SU-DHL-6 (cell line): ENCODE measurements around the gene SOX5.

Experiments used
- H2AFZ ChIP-seq: fragments of 200-600 bp; sonication (generic); 2 replicates; pipeline ENCODE4 v1.6.1; 2014; ENCODE audit warnings: low read depth, mild to moderate bottlenecking, moderate library complexity, mixed read lengths, antibody characterized with exemption, low read length; ENCODE audit not compliant: severe bottlenecking
- H3F3A ChIP-seq: fragments of 200-600 bp; shearing (Covaris generic); 2 replicates; pipeline ENCODE4 v1.6.0; 2016; ENCODE audit warnings: antibody characterized with exemption, mild to moderate bottlenecking; ENCODE audit not compliant: insufficient read depth
- H3K27ac ChIP-seq: fragments of 200-600 bp; sonication (generic); 2 replicates; pipeline ENCODE4 v1.5.1; 2016; ENCODE audit warnings: low read depth, mild to moderate bottlenecking, low read length, moderate library complexity, mixed read lengths
- H3K27me3 ChIP-seq: fragments of 200-600 bp; sonication (generic), shearing (Covaris generic); 2 replicates; pipeline ENCODE4 v1.6.0; 2014; ENCODE audit warnings: mild to moderate bottlenecking, low read length
- H3K36me3 ChIP-seq: fragments of 200-600 bp; sonication (generic); 2 replicates; pipeline ENCODE4 v1.6.1; 2014; ENCODE audit warnings: mild to moderate bottlenecking, low read length, mixed read lengths
- H3K4me2 ChIP-seq: fragments of 300-600, 200-600 bp; shearing (Covaris generic), sonication (generic); 2 replicates; pipeline ENCODE4 v1.6.0; 2014; ENCODE audit warnings: low read length, low read depth, mild to moderate bottlenecking; ENCODE audit not compliant: poor library complexity, severe bottlenecking
- H3K4me3 ChIP-seq: fragments of 200-600 bp; sonication (generic); 2 replicates; pipeline ENCODE4 v1.5.1; 2014; ENCODE audit warnings: antibody characterized with exemption, low read length, mild to moderate bottlenecking, mixed read lengths; ENCODE audit not compliant: insufficient read depth, poor library complexity, severe bottlenecking
- H3K79me2 ChIP-seq: fragments of 200-600 bp; sonication (generic); 2 replicates; pipeline ENCODE4 v1.6.1; 2014; ENCODE audit warnings: mild to moderate bottlenecking, low read length, moderate library complexity; ENCODE audit not compliant: insufficient read depth
- H3K9ac ChIP-seq: fragments of 200-600 bp; sonication (generic); 2 replicates; pipeline ENCODE4 v1.7.0; 2014; ENCODE audit warnings: mild to moderate bottlenecking, low read length
- H3K9me2 ChIP-seq: fragments of 200-600 bp; sonication (generic); replicated peaks from 2 replicates; pipeline ENCODE4 v1.6.1; 2014; ENCODE audit warnings: low read length; ENCODE audit not compliant: insufficient read depth
- H3K9me3 ChIP-seq: fragments of 200-600 bp; sonication (generic); 2 replicates; pipeline ENCODE4 v1.6.1; 2014; ENCODE audit warnings: low read length, mixed read lengths; ENCODE audit not compliant: insufficient read depth
- H4K20me1 ChIP-seq: fragments of 200-600 bp; sonication (generic); 2 replicates; pipeline ENCODE4 v1.6.1; 2014; ENCODE audit warnings: low read depth, mild to moderate bottlenecking, antibody characterized with exemption, low read length, moderate library complexity, mixed read lengths
- EZH2phosphoT487 ChIP-seq: fragments of 200-600 bp; sonication (generic), shearing (Covaris generic); conservative IDR thresholded peaks from 2 replicates; pipeline ENCODE4 v1.6.1; 2018; ENCODE audit warnings: mild to moderate bottlenecking, antibody characterized with exemption, low read length, moderate library complexity, mixed read lengths
- TF ChIP-seq, protein P1 (sequence below): fragments of 200-600 bp; sonication (generic); IDR thresholded peaks from one replicate; pipeline ENCODE4 v1.5.1; 2017; ENCODE audit warnings: antibody characterized with exemption, mild to moderate bottlenecking, low read length, moderate library complexity; ENCODE audit not compliant: insufficient read depth, poor library complexity, severe bottlenecking

SOX5 gene

DNA sequence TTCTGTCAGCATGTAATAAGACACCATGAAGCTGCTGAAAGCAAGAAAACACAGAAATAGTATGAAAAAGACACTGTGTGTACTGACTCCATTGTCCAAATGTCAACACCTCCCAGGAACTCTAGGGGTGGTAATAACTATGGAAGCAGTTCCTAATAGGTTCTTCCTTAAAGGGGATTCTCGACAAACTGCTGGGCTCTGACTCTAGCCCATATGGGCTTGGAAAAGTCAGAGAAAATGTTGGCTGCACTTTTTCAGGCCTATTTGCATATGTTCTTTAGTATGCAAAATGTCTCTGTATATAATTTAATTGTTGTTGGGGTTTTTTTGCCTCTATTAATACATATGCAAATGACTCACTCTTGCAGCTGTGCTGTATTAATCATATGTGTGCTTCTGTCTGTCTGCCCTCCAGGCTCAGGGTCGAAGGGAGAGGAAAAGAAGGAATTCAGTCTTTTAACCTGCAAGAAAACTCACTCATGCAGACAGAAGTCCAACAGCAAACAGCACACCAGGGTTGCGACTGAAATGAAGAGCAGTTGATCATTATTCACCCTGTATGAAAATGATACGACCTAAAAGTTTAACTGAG lies 317.6 kb downstream of the SOX5 start:
- no peak for TF ChIP-seq EZH2phosphoT487
- TF ChIP-seq, protein P1, sequence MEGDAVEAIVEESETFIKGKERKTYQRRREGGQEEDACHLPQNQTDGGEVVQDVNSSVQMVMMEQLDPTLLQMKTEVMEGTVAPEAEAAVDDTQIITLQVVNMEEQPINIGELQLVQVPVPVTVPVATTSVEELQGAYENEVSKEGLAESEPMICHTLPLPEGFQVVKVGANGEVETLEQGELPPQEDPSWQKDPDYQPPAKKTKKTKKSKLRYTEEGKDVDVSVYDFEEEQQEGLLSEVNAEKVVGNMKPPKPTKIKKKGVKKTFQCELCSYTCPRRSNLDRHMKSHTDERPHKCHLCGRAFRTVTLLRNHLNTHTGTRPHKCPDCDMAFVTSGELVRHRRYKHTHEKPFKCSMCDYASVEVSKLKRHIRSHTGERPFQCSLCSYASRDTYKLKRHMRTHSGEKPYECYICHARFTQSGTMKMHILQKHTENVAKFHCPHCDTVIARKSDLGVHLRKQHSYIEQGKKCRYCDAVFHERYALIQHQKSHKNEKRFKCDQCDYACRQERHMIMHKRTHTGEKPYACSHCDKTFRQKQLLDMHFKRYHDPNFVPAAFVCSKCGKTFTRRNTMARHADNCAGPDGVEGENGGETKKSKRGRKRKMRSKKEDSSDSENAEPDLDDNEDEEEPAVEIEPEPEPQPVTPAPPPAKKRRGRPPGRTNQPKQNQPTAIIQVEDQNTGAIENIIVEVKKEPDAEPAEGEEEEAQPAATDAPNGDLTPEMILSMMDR = no peak
- no peak overlapping the region for H3K9ac ChIP-seq
- no peaks in the 10 kb centered on the region for H3K9me3 ChIP-seq
- H3K4me2 ChIP-seq = no peak overlapping the region
- H2AFZ ChIP-seq = no peak overlapping the region
- H3F3A ChIP-seq = no peaks in the 10 kb centered on the region
- no peak overlapping the region for H3K4me3 ChIP-seq
- H4K20me1 ChIP-seq = no peaks in the 10 kb centered on the region
- H3K27me3 ChIP-seq = no peaks in the 10 kb centered on the region
- H3K9me2 ChIP-seq = no peaks in the 10 kb centered on the region
- H3K27ac ChIP-seq = no peak overlapping the region
- H3K36me3 ChIP-seq = no peaks in the 10 kb centered on the region
- H3K79me2 ChIP-seq = no peaks in the 10 kb centered on the region

DNA sequence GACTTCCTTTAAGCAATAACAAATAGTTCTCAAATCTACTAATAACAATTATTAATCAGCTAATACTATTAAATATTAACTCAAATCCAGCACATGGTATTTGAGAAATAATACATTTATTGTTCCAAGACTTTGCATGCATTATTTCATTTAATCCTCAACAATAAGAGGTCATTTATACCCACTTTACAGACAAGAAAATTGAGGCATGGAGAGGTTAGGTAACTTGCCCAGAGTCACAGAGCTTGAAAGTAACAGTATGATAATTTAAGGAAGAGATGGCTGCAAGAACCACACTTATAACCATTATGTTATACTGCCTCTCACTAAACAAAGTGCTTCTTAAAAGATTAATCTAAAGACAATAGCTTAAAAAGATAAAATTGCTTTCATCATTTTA lies 318.9 kb downstream of the SOX5 start:
- Histone ChIP-seq H3F3A (no peaks in the 10 kb centered on the region), H3K9ac (no peak overlapping the region), H3K79me2 (no peaks in the 10 kb centered on the region), H3K27ac (no peak overlapping the region), H3K4me3 (no peak overlapping the region), H3K27me3 (no peaks in the 10 kb centered on the region), H3K4me2 (no peak overlapping the region), H2AFZ (no peak overlapping the region), H4K20me1 (no peaks in the 10 kb centered on the region), H3K9me3 (no peaks in the 10 kb centered on the region), H3K9me2 (no peaks in the 10 kb centered on the region), H3K36me3 (no peaks in the 10 kb centered on the region)
- TF ChIP-seq EZH2phosphoT487 = no peak
- TF ChIP-seq, protein P1 = no peak

DNA sequence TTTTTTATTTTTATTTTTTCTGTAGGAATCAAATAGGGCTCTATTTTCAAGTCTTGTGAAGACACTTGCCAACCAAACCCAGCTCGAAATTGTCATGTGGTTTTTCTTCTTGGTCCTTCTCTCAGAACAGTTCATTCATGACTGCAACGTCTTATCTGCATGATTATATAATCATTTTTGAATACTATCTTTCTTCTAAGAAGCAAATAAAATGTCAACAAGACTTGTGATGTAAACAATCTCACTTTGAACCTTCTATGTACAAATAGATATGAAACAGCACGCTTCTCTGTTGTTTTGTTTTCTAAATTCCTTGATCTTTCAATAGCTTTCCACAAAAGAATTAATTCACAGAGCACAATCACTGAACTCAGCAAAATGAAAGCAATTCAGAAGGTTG lies 320.7 kb downstream of the SOX5 start:
- no peaks in the 10 kb centered on the region for H3F3A ChIP-seq
- no peak overlapping the region for H3K4me3 ChIP-seq
- no peak overlapping the region for H3K4me2 ChIP-seq
- no peak overlapping the region for H3K9ac ChIP-seq
- H3K9me3 ChIP-seq = no peaks in the 10 kb centered on the region
- no peaks in the 10 kb centered on the region for H3K36me3 ChIP-seq
- TF ChIP-seq, protein P1 = no peak
- TF ChIP-seq EZH2phosphoT487 = no peak
- H2AFZ ChIP-seq = no peak overlapping the region
- no peak overlapping the region for H3K27ac ChIP-seq
- H3K9me2 ChIP-seq = no peaks in the 10 kb centered on the region
- H4K20me1 ChIP-seq = no peaks in the 10 kb centered on the region
- H3K79me2 ChIP-seq = no peaks in the 10 kb centered on the region
- H3K27me3 ChIP-seq = no peaks in the 10 kb centered on the region
